AG20443 (cell line): ENCODE data around the gene CFAP45.
"Not testable (repeated sequence)": the region's sequence is repeated elsewhere in the genome, so short reads cannot be mapped to it uniquely, and the experiment has no call there.

ENCODE experiments used
- DNase-seq: peaks from one replicate; pipeline ENCODE4 v3.0.0; 2012; ENCODE audit warnings: low spot score, mixed read lengths

Gene CFAP45

GRCh38 chr1:159904036-159904435 is 4.1 kb upstream of the CFAP45 start:
- not testable (repeated sequence) for DNase-seq

DNA sequence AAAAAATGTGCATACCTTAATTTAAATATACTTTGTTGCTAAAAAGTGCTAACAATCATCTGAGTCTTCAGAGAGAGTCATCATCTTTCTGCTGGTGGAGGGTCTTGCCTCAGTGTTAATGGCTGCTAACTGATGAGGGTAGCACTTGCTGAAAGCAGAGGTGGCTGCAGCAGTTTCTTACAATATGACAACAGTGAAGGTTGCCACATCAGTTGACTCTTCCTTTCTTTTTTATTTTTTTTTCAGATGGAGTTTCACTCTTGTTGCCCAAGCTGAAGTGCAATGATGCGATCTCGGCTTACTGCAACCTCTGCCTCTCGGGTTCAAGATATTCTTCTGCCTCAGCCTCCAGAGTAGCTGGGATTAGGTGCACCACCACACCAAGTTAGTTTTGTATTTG is 2.6 kb upstream of the CFAP45 start:
- no peak for DNase-seq

DNA sequence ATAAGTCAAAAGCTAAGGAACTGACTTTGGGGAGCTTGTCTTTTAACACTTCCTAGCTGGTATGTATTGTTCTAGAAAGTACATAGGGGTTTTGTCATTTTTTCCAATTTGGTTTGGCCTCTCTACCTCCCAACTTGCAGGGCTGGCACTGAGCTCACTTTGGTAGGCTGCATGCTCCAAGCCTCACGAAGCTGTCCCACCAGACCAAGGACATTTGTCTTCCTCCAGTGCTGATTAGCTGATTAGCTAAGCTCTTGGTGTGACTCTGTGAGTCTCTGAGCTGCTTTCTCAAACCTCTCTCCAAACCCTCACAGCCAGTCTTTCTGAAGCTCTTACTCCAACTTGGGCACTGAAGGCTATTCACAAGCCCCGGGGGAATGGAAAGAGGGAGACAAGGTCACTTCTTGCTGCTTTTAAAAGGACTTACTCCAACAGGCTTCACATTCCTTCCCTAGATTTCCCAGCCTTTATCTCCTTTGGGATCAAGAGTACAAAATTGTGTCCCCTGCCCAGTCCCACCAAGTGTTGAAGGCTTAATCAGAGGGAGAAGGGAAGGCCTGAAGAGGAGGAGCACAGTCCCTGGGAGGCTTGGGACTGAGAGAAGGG is 893 bp upstream of the CFAP45 start:
- DNase-seq: no peak

DNA sequence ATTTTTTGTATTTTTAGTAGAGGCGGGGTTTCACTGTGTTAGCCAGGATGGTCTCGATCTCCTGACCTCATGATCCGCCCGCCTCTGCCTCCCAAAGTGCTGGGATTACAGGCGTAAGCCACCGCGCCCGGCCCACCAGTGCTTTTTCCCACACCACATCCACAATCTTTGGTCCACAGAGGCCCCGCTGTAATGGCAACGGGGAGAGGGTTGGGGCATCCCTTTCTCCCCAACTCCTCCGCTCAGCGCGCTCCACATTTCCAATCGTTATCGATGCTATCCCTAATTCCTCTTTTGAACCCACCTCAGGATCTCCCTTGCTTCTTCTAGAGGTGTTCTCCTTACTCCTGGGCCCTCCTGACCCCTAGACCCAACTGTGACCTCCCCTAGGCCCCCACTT is 331 bp downstream of the CFAP45 start:
- DNase-seq: not testable (repeated sequence)

- DNase-seq: no peak
Measured at GRCh38 chr1:159898527-159898926, 1.4 kb downstream of the CFAP45 start.

DNA sequence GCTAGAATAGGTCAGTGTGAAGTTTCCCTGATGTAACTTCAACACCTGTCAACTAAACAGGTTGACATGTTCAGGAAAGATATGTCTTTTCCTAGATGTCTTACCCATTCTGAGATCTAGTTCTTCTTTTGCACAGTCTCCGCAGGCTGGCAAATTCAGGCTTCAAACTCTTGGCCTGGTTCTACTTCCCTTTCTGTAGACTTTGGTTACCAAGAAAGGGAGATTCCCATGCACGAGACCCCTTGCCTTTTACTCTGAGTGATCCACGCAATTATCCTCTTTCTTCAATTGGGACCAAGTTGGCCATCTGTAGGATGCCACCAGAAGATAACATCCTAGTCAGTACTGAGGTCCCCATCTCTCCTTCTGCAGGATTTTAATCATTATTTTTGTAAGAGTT is 2.0 kb downstream of the CFAP45 start:
- DNase-seq: no peak

- DNase-seq: no peak
Measured at GRCh38 chr1:159896546-159896930, 3.4 kb downstream of the CFAP45 start.

- no peak for DNase-seq
Measured at GRCh38 chr1:159895836-159896545, 4.0 kb downstream of the CFAP45 start.

DNA sequence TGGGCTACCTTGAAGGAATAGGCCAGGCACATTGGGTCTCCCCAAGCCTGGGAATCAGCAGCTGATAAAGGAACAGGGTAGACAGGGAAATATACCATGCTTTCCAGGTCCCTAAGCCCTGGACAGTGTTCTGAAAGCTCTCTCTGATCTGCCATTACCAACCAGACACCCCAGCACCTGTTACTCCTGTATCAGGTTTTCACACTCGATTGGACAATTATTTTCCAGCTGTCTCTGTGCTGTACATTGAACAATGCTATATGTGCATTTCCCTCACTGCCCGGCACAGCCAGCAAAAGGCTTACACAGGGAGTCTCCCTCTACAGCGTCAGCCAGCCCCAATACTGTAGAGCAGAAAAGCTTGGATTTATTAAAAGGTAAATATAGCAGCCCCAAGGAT is 4.7 kb downstream of the CFAP45 start:
- DNase-seq: no peak

DNA sequence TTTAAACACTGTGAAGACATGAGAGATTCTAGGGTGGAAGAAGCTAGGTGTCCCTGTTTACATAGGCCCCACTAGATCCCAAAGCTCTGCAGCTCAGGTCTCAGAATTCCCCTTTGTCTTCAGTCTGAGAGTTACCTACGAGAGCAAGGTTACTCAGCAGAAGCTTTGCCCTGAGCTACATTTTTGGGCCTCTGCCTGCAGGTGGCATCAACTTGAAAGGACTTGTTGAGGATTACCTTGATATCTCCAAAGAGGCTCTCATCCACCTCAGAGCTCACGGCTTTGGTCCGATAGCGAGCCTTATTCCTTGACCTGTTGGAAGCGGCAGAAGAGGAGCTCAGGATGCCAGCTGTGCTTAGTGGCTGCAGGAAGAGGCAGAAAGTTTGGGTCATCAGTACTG is 7.0 kb downstream of the CFAP45 start:
- DNase-seq: no peak

GRCh38 chr1:159891275-159892157 is 8.4 kb downstream of the CFAP45 start:
- DNase-seq: peak; percentile 87

- no peak for DNase-seq
Measured at GRCh38 chr1:159890390-159890789, 9.6 kb downstream of the CFAP45 start.

GRCh38 chr1:159889821-159890252 is 10.1 kb downstream of the CFAP45 start:
- DNase-seq: peak; percentile 91

DNA sequence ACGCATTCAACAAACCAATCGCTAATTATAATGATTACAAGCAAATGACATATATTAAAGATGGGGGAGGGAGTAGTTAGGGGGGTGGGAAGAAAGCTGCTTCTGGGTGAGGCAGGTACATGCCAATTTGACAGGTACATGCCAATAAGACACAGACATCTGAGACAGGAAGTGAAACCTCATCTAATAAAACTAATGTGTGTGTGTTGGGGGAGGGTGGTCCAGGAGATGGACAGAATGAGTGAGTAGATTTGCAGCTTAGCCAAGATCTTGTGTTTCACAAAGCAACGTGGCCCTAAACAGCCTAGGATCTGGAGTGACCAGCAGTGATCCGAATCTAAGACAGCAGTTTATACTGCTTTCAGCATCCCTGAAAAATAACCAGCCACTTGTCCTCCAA is 10.8 kb downstream of the CFAP45 start:
- no peak for DNase-seq

GRCh38 chr1:159884296-159884695 is 15.7 kb downstream of the CFAP45 start:
- no peak for DNase-seq

DNA sequence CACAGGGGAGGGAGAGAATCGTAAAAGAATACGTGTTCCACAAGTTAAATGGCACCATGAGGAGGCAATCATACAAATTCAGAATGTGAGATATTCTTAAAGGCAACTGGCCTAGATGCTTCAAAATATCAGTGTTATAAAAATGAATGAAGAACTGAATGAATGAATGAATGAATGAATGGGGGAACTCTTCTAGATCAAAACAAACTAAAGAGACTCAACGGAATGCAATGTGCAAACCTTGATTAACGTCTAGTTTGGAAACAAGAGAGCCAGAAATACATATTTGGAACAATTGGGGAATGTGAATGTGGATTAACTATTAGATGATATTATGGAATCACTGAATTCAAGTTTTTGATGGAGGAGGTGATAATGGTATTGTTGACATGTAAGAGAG is 16.8 kb downstream of the CFAP45 start:
- no peak for DNase-seq

- no peak for DNase-seq
Measured at GRCh38 chr1:159882527-159882862, 17.5 kb downstream of the CFAP45 start.

GRCh38 chr1:159881622-159882526 is 18.1 kb downstream of the CFAP45 start:
- DNase-seq: peak; percentile 88

DNA sequence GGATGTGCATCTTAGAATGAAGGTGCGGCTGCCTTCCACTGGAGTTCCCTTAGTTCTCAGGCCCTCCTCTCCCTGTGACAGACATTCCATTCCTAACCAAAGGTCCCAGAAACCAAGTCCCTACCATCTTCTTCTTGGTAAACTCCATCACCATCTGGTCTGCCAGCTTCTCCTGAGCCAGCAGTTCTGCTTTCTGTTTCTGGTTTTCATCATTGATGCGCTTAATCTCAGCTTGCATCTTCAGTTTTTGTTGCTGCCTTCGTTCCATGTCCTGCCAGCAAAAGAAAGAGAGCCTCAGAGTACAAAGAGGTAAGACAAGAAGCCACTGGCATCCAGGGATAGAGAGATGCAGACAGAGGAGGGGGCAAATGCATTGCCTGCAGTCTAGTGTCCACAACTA is 19.5 kb downstream of the CFAP45 start:
- DNase-seq: no peak

- DNase-seq: peak; percentile 74
Measured at GRCh38 chr1:159879977-159880376, 20.0 kb downstream of the CFAP45 start.

GRCh38 chr1:159879136-159879535 is 20.8 kb downstream of the CFAP45 start:
- no peak for DNase-seq
